KMS-11 (cell line): ENCODE data around the gene KSR2.

Experiments used
- H2AFZ ChIP-seq: fragments of 200-600 bp; sonication (generic); 2 replicates; pipeline ENCODE4 v1.6.1; 2016; ENCODE audit warnings: antibody characterized with exemption, mixed run types, low read depth
- H3K27ac ChIP-seq: fragments of 200-600 bp; sonication (generic); 2 replicates; pipeline ENCODE4 v1.6.1; 2016; ENCODE audit warnings: mild to moderate bottlenecking, mixed run types
- H3K27me3 ChIP-seq: fragments of 200-600 bp; sonication (generic); 2 replicates; pipeline ENCODE4 v1.6.1; 2017; ENCODE audit warnings: mild to moderate bottlenecking, low read depth, mixed run types, moderate library complexity; ENCODE audit not compliant: insufficient read depth
- H3K36me3 ChIP-seq: fragments of 200-600 bp; sonication (generic); 2 replicates; pipeline ENCODE4 v1.6.1; 2017; ENCODE audit warnings: mild to moderate bottlenecking, mixed run types; ENCODE audit not compliant: insufficient read depth
- H3K4me1 ChIP-seq: fragments of 200-600 bp; sonication (generic); 2 replicates; pipeline ENCODE4 v1.6.1; 2016; ENCODE audit warnings: mild to moderate bottlenecking, low read depth, mixed run types; ENCODE audit not compliant: poor library complexity, severe bottlenecking
- H3K4me2 ChIP-seq: fragments of 200-600 bp; sonication (generic); 2 replicates; pipeline ENCODE4 v1.7.0; 2016; ENCODE audit warnings: mild to moderate bottlenecking, mixed run types
- H3K4me3 ChIP-seq: fragments of 200-600 bp; sonication (generic); IDR thresholded peaks from 2 replicates; pipeline ENCODE4 v1.6.1; 2017; ENCODE audit warnings: low read depth, low read length, mixed read lengths; ENCODE audit not compliant: insufficient read depth
- H3K79me2 ChIP-seq: fragments of 200-600 bp; sonication (generic); 2 replicates; pipeline ENCODE4 v1.6.1; 2016; ENCODE audit warnings: low read depth, mixed run types; ENCODE audit not compliant: insufficient read depth
- H3K9ac ChIP-seq: fragments of 200-600 bp; sonication (generic); 2 replicates; pipeline ENCODE4 v1.6.1; 2016; ENCODE audit warnings: mild to moderate bottlenecking, mixed run types
- H4K20me1 ChIP-seq: fragments of 200-600 bp; sonication (generic); 2 replicates; pipeline ENCODE4 v1.6.1; 2016; ENCODE audit warnings: mild to moderate bottlenecking, mixed run types; ENCODE audit not compliant: insufficient read depth
- CTCF ChIP-seq: fragments of 200-600 bp; sonication (generic); conservative IDR thresholded peaks from 2 replicates; pipeline ENCODE4 v1.6.1; 2017; ENCODE audit warnings: low read depth, mild to moderate bottlenecking, antibody characterized with exemption, low read length, moderate library complexity, mixed read lengths

The KSR2 gene

GRCh38 chr12:117622741-117623140 lies 346.0 kb downstream of the KSR2 start:
- H2AFZ ChIP-seq, result no peak overlapping the region
- no peak for TF ChIP-seq CTCF
- no peaks in the 10 kb centered on the region for H3K4me1 ChIP-seq
- no peaks in the 10 kb centered on the region for H3K79me2 ChIP-seq
- no peaks in the 10 kb centered on the region for H3K27me3 ChIP-seq
- no peak overlapping the region for H3K9ac ChIP-seq
- no peak overlapping the region for H3K4me3 ChIP-seq
- H3K36me3 ChIP-seq, result no peaks in the 10 kb centered on the region
- H3K27ac ChIP-seq, result no peak overlapping the region
- H3K4me2 ChIP-seq, result no peak overlapping the region
- no peaks in the 10 kb centered on the region for H4K20me1 ChIP-seq

- no peaks in the 10 kb centered on the region for H3K36me3 ChIP-seq
- no peak overlapping the region for H3K9ac ChIP-seq
- no peak overlapping the region for H2AFZ ChIP-seq
- H3K4me2 ChIP-seq, result no peak overlapping the region
- no peak for TF ChIP-seq CTCF
- H3K4me3 ChIP-seq, result no peak overlapping the region
- H4K20me1 ChIP-seq, result no peaks in the 10 kb centered on the region
- H3K27ac ChIP-seq, result no peak overlapping the region
- H3K27me3 ChIP-seq, result no peaks in the 10 kb centered on the region
- no peaks in the 10 kb centered on the region for H3K79me2 ChIP-seq
- H3K4me1 ChIP-seq, result no peaks in the 10 kb centered on the region
Measured at GRCh38 chr12:117622087-117622486, 346.7 kb downstream of the KSR2 start.

GRCh38 chr12:117607778-117608177 lies 361.0 kb downstream of the KSR2 start:
- Histone ChIP-seq H4K20me1 (no peaks in the 10 kb centered on the region), H3K36me3 (no peaks in the 10 kb centered on the region), H3K4me3 (no peak overlapping the region), H3K4me2 (no peak overlapping the region), H3K79me2 (no peaks in the 10 kb centered on the region), H3K27me3 (no peaks in the 10 kb centered on the region), H3K27ac (no peak overlapping the region), H3K9ac (no peak overlapping the region), H2AFZ (no peak overlapping the region), H3K4me1 (no peaks in the 10 kb centered on the region)
- TF ChIP-seq CTCF, result no peak

GRCh38 chr12:117606945-117607344 lies 361.8 kb downstream of the KSR2 start:
- Histone ChIP-seq H3K79me2 (no peaks in the 10 kb centered on the region), H3K9ac (no peak overlapping the region), H4K20me1 (no peaks in the 10 kb centered on the region), H2AFZ (no peak overlapping the region), H3K36me3 (no peaks in the 10 kb centered on the region), H3K4me1 (no peaks in the 10 kb centered on the region), H3K27ac (no peak overlapping the region), H3K4me3 (no peak overlapping the region), H3K27me3 (no peaks in the 10 kb centered on the region), H3K4me2 (no peak overlapping the region)
- no peak for TF ChIP-seq CTCF

- Histone ChIP-seq H3K9ac (no peak overlapping the region), H3K4me1 (no peaks in the 10 kb centered on the region), H3K4me2 (no peak overlapping the region), H3K36me3 (no peaks in the 10 kb centered on the region), H3K27me3 (no peaks in the 10 kb centered on the region), H3K27ac (no peak overlapping the region), H3K79me2 (no peaks in the 10 kb centered on the region), H4K20me1 (no peaks in the 10 kb centered on the region), H3K4me3 (no peak overlapping the region), H2AFZ (no peak overlapping the region)
- TF ChIP-seq CTCF, result no peak
Measured at GRCh38 chr12:117606024-117606423, 362.8 kb downstream of the KSR2 start.
